OCI-LY1 (cell line): ENCODE data around the gene ODF2L.

ENCODE experiments used
- H2AFZ ChIP-seq: fragments of 200-600 bp; sonication (generic), shearing (Covaris generic); 2 replicates; pipeline ENCODE4 v1.6.0; 2014; ENCODE audit warnings: antibody characterized with exemption, mild to moderate bottlenecking, low read length
- H3F3A ChIP-seq: fragments of 200-600 bp; sonication (generic), shearing (Covaris generic); 2 replicates; pipeline ENCODE4 v1.6.0; 2014; ENCODE audit warnings: mild to moderate bottlenecking, antibody characterized with exemption, low read length, moderate library complexity; ENCODE audit not compliant: insufficient read depth
- H3K27ac ChIP-seq: fragments of 200-600 bp; sonication (generic); 2 replicates; pipeline ENCODE4 v1.5.1; 2014; ENCODE audit warnings: low read length, mixed run types, mild to moderate bottlenecking, low read depth; ENCODE audit not compliant: poor library complexity, severe bottlenecking
- H3K27me3 ChIP-seq: fragments of 200-600 bp; sonication (generic); 2 replicates; pipeline ENCODE4 v1.6.0; 2014; ENCODE audit warnings: antibody characterized with exemption, mild to moderate bottlenecking, low read length, moderate library complexity; ENCODE audit not compliant: insufficient read depth
- H3K36me3 ChIP-seq: fragments of 200-600 bp; sonication (generic); 2 replicates; pipeline ENCODE4 v1.6.1; 2014; ENCODE audit warnings: mild to moderate bottlenecking, antibody characterized with exemption, low read length, moderate library complexity, mixed read lengths; ENCODE audit not compliant: insufficient read depth
- H3K4me1 ChIP-seq: fragments of 200-600 bp; sonication (generic); 2 replicates; pipeline ENCODE4 v1.5.1; 2014; ENCODE audit warnings: mild to moderate bottlenecking, low read length, moderate library complexity; ENCODE audit not compliant: insufficient read depth, severe bottlenecking
- H3K4me2 ChIP-seq: fragments of 200-600 bp; sonication (generic), shearing (Covaris generic); 2 replicates; pipeline ENCODE4 v1.6.1; 2014; ENCODE audit warnings: low read length
- H3K4me3 ChIP-seq: fragments of 200-600 bp; sonication (generic); 2 replicates; pipeline ENCODE4 v1.5.1; 2014; ENCODE audit warnings: low read length, low read depth, mild to moderate bottlenecking, mixed read lengths; ENCODE audit not compliant: poor library complexity, severe bottlenecking
- H3K79me2 ChIP-seq: fragments of 200-600 bp; shearing (Covaris generic); 2 replicates; pipeline ENCODE4 v1.6.1; 2016; ENCODE audit warnings: mixed run types, low read length, mixed read lengths; ENCODE audit not compliant: insufficient read depth
- H3K9ac ChIP-seq: fragments of 200-600 bp; sonication (generic), shearing (Covaris generic); 2 replicates; pipeline ENCODE4 v1.6.1; 2014; ENCODE audit warnings: mild to moderate bottlenecking, low read length, mixed read lengths
- H3K9me2 ChIP-seq: fragments of 200-600 bp; sonication (generic), shearing (Covaris generic); 2 replicates; pipeline ENCODE4 v1.6.1; 2014; ENCODE audit warnings: low read depth, mild to moderate bottlenecking, low read length, mixed read lengths
- H3K9me3 ChIP-seq: fragments of 200-600 bp; shearing (Covaris generic); 2 replicates; pipeline ENCODE4 v1.6.1; 2014; ENCODE audit warnings: low read length, mixed read lengths
- H4K20me1 ChIP-seq: fragments of 200-600 bp; sonication (generic), shearing (Covaris generic); 2 replicates; pipeline ENCODE4 v1.6.0; 2016; ENCODE audit warnings: mild to moderate bottlenecking, low read length; ENCODE audit not compliant: insufficient read depth
- CTCF ChIP-seq: fragments of 200-600 bp; sonication (generic), shearing (Covaris generic); IDR thresholded peaks from 2 replicates; pipeline ENCODE4 v1.5.1; 2017; ENCODE audit warnings: mild to moderate bottlenecking, antibody characterized with exemption, low read length, moderate library complexity, mixed read lengths
- EZH2 ChIP-seq: fragments of 200-600 bp; sonication (generic), shearing (Covaris generic); IDR thresholded peaks from 2 replicates; pipeline ENCODE4 v1.8.0; 2017; ENCODE audit warnings: borderline replicate concordance, mixed run types, mild to moderate bottlenecking, antibody characterized with exemption, low read length, moderate library complexity, mixed read lengths

Gene ODF2L

GRCh38 chr1:86380257-86380861, 15.8 kb downstream of the ODF2L start:
- Histone ChIP-seq H4K20me1 (no peaks in the 10 kb centered on the region), H3K4me1 (no peaks in the 10 kb centered on the region), H3K4me2 (no peak overlapping the region), H3K27me3 (no peaks in the 10 kb centered on the region), H2AFZ (no peak overlapping the region), H3K4me3 (no peak overlapping the region), H3K9ac (no peak overlapping the region), H3K9me3 (peaks cover 12% of the 10 kb centered on the region; the same call in 1 of the 2 replicates), H3K9me2 (no peaks in the 10 kb centered on the region), H3K36me3 (no peaks in the 10 kb centered on the region), H3K79me2 (no peaks in the 10 kb centered on the region), H3F3A (no peaks in the 10 kb centered on the region), H3K27ac (no peak overlapping the region)
- TF ChIP-seq EZH2 (no peak), CTCF (peak; percentile 68)

- Histone ChIP-seq H3K4me1 (no peaks in the 10 kb centered on the region), H4K20me1 (no peaks in the 10 kb centered on the region), H3K4me3 (no peak overlapping the region), H3K27me3 (no peaks in the 10 kb centered on the region), H3K79me2 (no peaks in the 10 kb centered on the region), H3K36me3 (peaks cover under 1% of the 10 kb centered on the region; the same call in 1 of the 2 replicates), H3K9ac (no peak overlapping the region), H3F3A (no peaks in the 10 kb centered on the region), H3K9me3 (peaks cover 12% of the 10 kb centered on the region; the same call in 1 of the 2 replicates), H3K4me2 (no peak overlapping the region), H3K27ac (no peak overlapping the region), H2AFZ (no peak overlapping the region), H3K9me2 (no peaks in the 10 kb centered on the region)
- TF ChIP-seq EZH2: no peak
- no peak for TF ChIP-seq CTCF
These were observed 17.3 kb downstream of the ODF2L start for GRCh38 chr1:86378813-86379212.

GRCh38 chr1:86377341-86377740, 18.8 kb downstream of the ODF2L start:
- TF ChIP-seq EZH2 (no peak), CTCF (no peak)
- H2AFZ ChIP-seq: no peak overlapping the region

More at GRCh38 chr1:86377341-86377740, 18.8 kb downstream of the ODF2L start:
- H3K36me3 ChIP-seq: peaks cover 3% of the 10 kb centered on the region; the same call in 1 of the 2 replicates
- H3K9ac ChIP-seq: no peak overlapping the region
- H3K27me3 ChIP-seq: no peaks in the 10 kb centered on the region
- H3K79me2 ChIP-seq: no peaks in the 10 kb centered on the region
- H3K27ac ChIP-seq: no peak overlapping the region
- no peaks in the 10 kb centered on the region for H3K9me2 ChIP-seq
- H3K4me2 ChIP-seq: no peak overlapping the region
- peaks cover 12% of the 10 kb centered on the region; the same call in 1 of the 2 replicates for H3K9me3 ChIP-seq
- no peaks in the 10 kb centered on the region for H4K20me1 ChIP-seq
- H3F3A ChIP-seq: no peaks in the 10 kb centered on the region
- no peak overlapping the region for H3K4me3 ChIP-seq
- H3K4me1 ChIP-seq: no peaks in the 10 kb centered on the region
